Activated CD8-positive, alpha-beta memory T cell treated with anti-CD3 and anti-CD28 coated beads for 36 hours (primary cell): Measurements from ENCODE around the gene CRYM. TPM values are rescaled to one million over a fixed set of nuclear protein-coding genes. Genes with fewer than 3 reads are reported as not detected.

ENCODE experiments used
- CTCF ChIA-PET: fragments of 350-600 bp; sonication (Branson Sonifier 250); formaldehyde crosslinking; loops from one replicate; lab custom pipeline; 2021; ENCODE audit warnings: antibody characterized with exemption; lab: Charles Lee
- POLR2A ChIA-PET: fragments of 350-600 bp; sonication (Branson Sonifier 250); formaldehyde crosslinking; loops from one replicate; lab custom pipeline; 2021; ENCODE audit warnings: antibody characterized with exemption; lab: Charles Lee
- total RNA-seq, 2 experiments: library from RNA; stranded (reverse); gene quantifications; one replicate each; pipeline ENCODE4 v1.2.3, GENCODE V29; 2021

The CRYM gene
- total RNA-seq, 2 experiments from 2014 or later = not detected

DNA sequence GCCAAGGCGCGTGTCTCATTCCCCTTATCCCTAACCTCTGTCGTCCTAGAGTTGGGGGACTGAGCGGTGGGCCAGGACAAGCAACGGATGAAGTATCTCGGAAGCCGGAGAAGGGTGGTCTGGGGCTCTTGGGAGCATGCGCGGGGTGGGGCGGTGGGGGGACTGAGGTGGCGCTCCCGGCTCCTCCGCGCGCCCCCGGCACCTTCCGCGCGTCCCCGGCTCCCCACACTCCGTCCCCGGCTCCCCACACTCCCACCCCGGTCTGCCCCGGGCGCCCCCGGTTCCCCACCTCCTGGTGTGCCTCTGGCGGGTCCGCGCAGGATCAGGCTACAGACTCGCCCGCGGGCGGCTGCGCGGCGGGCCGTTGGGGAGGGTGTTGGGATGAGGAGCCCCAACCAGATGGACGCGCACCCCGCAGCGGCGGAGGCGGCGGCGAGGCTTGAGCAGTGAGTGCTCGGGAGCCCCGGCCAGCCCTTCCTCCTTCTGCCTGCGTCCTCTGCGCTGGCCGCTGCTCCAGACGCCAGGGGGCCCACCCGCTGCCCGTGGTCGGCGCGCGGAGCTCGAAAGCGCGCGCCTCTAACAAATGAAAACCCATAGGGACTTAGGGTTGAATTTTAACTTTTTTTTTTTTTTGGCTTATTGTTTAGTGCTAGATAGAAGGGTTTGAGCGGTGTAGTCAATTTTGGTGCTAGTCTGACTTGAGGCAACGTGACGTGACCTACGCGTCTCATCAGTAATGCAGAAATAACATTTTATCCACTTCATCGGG is 5.6 kb upstream of the CRYM start:
- POLR2A ChIA-PET = no interaction called here

DNA sequence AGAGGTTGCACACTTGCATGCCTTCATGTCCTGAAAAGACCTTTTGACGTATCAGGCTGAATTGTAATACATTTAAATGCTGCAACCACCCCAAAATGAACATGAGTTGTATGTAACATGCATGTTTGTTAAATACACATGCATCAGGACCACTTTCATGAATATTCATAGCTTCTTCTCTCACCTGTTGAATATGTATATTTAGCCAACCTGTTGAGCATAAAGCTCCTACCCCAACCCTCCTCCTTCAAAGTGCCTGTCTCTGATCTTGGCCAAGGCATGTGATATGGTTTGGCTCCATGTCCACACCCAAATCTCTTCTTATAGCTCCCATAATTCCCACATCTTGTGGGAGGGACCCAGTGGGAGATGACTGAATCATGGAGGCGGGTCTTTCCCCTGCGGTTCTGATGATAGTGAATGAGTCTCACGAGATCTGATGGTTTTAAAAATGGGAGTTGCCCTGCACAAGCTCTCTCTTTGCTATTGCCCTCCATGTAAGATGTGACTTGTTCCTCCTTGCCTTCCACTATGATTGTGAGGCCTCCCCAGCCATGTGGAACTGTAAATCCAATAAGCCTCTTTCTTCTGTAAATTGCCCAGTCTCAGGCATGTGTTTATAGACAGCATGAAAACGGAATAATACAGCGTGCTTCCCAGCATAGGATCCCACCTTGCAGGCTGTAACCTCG is 3.8 kb upstream of the CRYM start:
- CTCF ChIA-PET = no interaction called here
- POLR2A ChIA-PET = no interaction called here

More for the DNA sequence above, 5.6 kb upstream of the CRYM start:
- CTCF ChIA-PET = interaction anchor here (0.8 kb wide), 1 partner anchor 434 kb away, joined by 3 read pairs; no protein-coding TSS in a partner anchor

DNA sequence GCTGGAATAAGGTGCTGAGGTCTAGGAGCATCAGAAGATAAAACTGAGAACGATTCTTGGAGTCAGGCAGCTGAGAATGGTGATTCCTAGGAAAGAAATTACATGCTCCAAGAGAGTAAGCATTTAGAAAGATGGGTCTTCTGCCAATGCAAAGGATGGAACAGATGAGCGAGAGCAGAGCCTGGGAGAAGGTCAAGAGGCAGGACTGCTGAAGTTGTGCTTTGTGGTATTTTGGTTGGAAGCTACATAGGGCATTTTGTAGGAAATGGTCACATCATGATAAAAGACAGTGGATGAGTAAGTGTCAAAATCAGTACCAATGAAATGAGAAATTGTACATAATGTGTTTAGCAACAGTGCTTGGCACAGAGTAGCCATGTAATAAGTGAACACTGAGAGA is 1.4 kb upstream of the CRYM start:
- ChIA-PET POLR2A (no interaction called here), CTCF (interaction anchor here (0.9 kb wide), 1 partner anchor 22 kb away, joined by 3 read pairs; no protein-coding TSS in a partner anchor)

DNA sequence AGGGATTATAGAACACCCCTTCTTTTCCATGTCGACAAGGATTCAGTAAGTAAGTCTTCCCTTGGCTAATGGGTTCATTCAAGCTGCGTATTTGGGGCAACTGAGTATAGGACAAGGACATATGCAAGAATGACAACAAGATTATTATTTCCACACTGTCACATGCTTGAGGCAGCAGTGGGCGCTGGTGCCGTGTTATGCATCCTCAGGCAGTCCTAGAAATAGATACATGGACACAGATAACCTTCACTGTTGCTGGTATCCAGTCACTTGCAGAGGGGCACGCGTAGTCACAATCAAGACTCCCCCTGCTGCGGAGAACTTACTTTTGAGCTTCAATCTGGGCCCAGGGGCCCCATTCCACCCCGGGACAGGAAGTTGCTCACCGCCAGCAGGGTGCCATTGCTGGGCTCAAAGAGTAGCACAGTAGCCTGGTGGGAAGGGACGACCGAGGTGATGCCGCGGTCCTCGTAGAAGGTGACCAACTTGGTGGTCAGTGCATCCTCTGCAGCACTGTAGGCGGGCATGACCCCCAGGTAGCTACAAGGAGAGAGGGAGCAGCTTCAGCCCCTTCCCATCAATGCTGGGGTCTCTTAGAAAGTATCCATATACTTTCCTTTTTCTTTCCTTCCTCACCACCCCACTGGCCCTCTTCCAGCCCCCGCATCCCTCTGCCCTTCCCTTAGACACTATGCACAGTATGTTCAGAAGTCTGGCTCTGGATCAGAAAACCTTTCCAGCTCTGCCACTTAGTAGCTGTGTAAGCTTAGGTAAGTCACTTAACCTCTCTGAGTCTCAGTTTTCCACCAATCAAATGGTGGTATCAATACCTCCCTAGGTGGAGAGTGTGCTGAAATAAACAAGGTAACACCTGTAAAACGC is 804 bp downstream of the CRYM start:
- POLR2A ChIA-PET = interaction anchor here (0.5 kb wide), 1 partner anchor 63 kb away, joined by 3 read pairs; no protein-coding TSS in a partner anchor

DNA sequence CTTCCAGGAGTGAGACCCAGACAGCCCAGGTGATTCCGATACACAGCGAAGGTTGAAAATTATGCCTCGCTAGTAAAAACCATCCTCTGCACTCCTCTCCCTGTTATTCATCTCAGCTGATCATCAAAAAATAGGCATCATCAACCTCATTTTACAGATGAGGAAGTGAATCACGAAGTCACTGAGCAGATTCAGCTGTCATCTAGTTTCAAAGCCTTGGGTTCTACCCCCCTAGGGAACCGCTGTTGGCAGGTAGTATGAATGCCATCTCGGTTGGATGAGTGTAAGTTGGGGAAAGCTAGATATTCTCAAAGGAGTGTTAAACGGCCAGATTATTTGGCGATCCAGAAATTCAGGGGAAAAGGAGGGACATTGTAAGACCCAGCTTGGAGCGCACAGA is 2.0 kb downstream of the CRYM start:
- CTCF ChIA-PET = no interaction called here
- POLR2A ChIA-PET = no interaction called here

More for the DNA sequence above, 804 bp downstream of the CRYM start:
- CTCF ChIA-PET = interaction anchor here (1.3 kb wide), 1 partner anchor 13 kb away, joined by 3 read pairs; no protein-coding TSS in a partner anchor

DNA sequence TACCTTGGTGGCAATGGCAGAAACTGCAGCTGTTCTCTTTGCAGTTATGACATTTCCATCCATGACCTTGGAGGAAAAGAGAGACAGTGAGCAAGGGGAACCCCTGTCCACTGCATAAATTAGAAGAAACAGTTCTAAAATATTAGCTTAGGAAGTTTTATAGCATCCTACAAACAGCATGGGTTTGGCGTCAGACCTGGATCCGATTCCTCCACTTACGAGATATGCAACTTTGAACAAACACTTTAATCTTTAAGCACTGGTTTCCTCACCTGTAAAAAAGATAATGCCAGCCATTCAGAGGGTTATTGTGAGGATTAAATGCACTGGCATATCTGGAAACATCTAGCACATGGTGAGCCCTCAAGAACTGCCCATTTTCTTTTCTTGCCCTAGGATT is 2.6 kb downstream of the CRYM start:
- CTCF ChIA-PET = no interaction called here
- POLR2A ChIA-PET = no interaction called here

DNA sequence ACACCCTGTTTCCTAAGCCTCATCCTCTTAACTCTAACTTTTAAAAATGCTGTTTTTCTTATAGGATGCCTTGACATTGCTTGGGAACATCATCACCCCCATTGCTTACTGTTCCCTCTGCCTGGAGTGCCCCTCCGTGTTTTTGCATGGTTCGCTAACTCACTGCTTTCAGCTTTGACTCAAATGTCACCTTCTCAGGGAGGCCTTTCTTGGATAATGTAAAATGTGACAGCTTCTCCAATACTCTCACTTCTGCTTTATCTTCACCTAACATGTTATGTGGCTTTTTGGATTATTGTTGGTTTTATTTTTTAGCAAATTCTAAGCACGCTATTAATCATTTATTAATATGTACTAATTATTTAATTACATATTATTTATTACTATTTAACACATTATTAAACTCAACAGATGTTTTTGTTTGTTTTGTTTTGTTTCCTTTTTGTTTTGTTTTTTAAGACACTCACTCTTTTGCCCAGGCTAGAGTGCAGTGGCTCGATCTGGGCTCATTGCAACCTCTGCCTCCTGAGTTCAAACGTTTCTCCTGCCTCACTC is 3.8 kb downstream of the CRYM start:
- ChIA-PET CTCF (interaction anchor here (0.6 kb wide), 2 partner anchors 106 to 304 kb away, joined by 3 read pairs; no protein-coding TSS in a partner anchor), POLR2A (no interaction called here)

DNA sequence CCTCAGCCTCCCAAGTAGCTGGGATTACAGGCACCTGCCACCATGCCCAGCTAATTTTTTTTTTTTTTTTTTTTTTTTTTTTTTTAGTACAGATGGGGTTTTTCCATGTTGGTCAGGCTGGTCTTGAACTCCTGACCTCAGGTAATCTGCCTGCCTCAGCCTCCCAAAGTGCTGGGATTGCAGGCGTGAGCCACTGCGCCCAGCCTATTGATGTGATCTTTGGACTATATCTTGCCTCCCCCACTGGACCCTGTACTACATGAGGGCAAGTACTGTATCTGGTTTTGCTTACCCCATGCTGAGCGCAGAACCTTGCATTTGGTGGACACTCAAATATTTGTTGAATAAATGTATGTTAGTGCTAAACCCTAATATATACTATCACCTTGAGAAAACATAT is 5.3 kb downstream of the CRYM start:
- ChIA-PET POLR2A (interaction anchor here (0.6 kb wide), 1 partner anchor 662 kb away, joined by 5 read pairs; no protein-coding TSS in a partner anchor), CTCF (interaction anchor here (0.7 kb wide), 1 partner anchor 1373 kb away, joined by 3 read pairs; no protein-coding TSS in a partner anchor)

DNA sequence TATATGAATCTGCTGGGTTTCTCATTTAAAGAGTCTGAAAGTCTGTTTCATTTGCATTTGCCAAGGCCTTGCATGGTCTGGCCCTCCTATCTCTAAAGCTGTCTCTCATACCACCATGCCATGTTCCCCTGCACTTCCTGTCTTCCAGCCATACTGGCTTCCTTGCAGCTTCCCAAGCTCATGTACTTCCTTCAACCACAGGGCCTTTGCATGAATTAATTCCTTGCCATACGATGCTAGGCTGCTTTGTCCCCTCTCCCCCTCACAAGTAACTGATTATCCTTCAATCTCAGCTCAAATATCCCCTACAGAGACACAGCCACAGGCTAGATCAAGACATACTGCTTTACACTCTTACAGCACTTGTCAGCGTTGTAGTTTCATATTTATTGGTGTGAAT is 5.8 kb downstream of the CRYM start:
- ChIA-PET POLR2A (interaction anchor here (0.6 kb wide), 1 partner anchor 661 kb away, joined by 5 read pairs; no protein-coding TSS in a partner anchor), CTCF (interaction anchor here (0.7 to 1.5 kb wide), 2 partner anchors 84 to 1373 kb away, joined by 3 to 4 read pairs; no protein-coding TSS in a partner anchor)

DNA sequence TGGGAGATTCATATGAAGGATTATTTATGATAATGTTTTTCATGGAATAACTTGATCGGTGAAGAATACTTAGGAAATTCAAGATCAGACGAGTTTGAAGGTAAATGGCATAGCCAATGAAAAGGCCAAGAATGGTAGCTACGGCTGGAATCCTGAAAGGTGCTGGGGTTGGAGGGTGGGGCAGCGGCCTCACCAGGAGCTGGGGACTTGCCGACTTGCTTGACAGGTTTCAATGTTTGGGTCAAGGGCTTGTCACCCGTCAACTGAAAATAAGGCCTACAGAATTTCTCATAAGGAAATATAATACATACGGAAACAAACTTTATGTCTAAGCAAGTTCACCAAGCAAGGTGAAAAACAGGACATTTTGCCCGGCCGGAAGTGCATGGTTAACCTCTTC is 9.9 kb downstream of the CRYM start:
- ChIA-PET CTCF (interaction anchor here (1.2 kb wide), 1 partner anchor 113 kb away, joined by 3 read pairs; no protein-coding TSS in a partner anchor), POLR2A (no interaction called here)

DNA sequence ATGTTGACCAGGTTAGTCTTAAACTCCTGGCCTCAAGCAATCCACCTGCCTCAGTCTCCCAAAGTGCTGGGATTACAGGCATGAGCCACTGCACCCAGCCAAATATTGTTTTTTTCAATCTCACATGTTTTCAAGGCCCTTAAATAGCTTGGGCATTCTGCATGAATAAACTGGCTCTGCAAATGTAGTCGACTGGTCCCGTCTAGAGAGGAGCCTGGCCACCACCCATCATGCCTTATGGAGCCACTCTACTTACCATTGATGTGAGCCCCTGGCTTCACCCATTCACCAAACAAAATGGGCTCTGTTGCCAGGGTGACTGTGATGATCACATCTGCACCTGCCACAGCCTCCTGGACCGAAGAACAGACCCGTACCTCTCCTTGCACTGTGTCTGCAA is 10.8 kb downstream of the CRYM start:
- CTCF ChIA-PET = interaction anchor here (1.2 kb wide), 1 partner anchor 112 kb away, joined by 3 read pairs; no protein-coding TSS in a partner anchor
- POLR2A ChIA-PET = no interaction called here

DNA sequence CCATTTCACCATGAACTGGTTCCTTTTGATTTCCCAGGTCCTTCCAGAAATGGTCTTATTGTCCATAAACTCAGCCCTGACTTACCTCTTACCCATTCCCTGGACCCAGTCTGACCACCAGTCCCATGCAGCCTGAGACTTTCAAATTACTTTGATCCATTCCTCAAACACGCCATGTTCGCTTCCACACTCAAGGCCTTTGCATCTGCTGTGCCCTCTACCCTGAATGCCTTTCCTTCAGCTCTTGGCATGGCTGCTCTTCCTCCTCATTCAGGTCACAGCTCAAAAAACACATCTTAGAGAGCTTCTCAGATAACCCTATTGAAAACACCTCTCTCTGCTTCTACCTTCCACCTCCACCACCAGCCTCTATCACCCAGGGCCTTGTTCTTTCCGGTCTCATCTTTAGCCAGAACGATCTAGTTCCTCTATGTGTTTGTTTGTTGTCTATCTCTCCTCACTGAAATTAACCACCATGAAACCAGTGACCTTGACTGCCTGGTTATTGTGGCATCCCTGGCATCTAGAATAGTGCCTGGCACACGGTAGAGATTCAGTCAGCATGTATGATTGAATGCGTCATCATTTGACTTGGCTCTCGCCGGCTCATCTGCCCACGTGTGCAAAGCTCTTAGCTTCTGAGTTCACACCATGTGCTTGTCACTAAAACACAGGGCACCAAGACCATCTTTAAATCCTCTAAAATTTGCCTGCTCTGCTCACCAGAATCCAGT is 12.8 kb downstream of the CRYM start:
- ChIA-PET CTCF (interaction anchor here (1.2 kb wide), 1 partner anchor 13 kb away, joined by 3 read pairs; the partner anchor contains the start of gene CRYM), POLR2A (no interaction called here)

DNA sequence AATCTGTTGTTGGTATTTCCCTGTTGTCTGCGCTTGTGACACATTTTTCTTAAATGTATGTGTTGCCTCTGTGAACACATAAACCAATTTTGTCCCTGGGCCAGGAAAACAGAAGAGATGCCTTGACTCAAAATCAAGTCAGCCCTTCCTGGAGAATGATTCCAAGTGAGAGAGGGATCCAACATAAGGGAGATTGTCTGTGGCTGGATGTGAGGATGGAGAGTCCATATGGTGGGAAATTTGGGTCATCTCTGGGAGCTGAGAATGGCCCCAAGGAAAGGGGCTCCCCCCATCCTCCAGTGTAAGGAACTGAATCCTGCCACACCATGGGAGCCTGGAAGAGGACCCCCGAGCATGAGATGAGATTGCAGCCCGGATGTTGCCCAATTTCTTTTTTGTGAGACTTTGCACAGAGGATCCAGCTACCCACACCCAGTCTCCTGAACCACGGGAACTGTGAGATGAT is 13.5 kb downstream of the CRYM start:
- POLR2A ChIA-PET = no interaction called here
- CTCF ChIA-PET = interaction anchor here (1.2 kb wide), 1 partner anchor 14 kb away, joined by 3 read pairs; the partner anchor contains the start of gene CRYM

DNA sequence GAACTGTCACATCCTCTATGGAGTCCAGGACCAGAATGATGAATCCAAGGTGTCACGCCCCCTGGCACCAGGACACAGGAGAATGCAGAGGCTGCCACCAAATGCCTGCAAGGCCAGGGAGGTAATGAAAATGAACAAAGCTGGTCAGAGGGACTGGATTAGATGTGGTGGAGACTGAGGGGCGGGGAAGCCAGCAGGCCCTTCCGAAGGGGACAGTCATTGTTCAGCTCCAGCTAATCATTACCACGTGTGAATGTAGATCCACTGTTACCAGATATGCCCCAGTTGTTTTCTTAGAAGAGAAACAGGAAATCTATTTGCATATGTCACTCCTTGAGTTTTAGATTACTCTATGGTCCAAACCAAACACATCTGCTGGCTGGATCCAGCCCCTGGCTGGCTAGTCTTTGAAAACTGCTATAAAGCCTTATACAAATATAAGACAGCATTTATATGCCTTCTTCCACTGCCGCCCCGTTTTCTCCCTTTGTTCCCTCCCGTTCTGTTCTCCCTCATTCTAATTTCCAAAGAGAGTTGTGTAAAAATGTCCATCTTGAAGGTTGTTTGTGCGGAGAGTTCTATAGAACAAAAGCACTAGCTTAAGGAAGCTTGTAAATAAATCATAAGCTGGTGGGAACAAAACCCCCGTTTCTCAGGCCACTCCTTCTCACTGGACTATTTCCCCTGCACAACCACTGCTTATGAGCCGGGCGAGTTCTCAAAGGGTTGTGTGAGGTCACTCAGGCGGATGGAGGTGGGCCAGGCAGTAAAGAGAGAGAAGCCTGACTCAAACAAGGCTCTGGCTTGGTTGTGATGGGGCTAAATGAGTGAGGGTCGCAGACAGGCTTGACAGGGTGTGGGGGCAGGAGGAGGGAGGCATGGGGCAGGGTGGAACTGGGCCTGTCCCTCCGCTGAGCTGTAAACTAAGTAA is 14.2 kb downstream of the CRYM start:
- POLR2A ChIA-PET = no interaction called here
- CTCF ChIA-PET = interaction anchor here (1.2 kb wide), 1 partner anchor 14 kb away, joined by 3 read pairs; the partner anchor contains the start of gene CRYM

DNA sequence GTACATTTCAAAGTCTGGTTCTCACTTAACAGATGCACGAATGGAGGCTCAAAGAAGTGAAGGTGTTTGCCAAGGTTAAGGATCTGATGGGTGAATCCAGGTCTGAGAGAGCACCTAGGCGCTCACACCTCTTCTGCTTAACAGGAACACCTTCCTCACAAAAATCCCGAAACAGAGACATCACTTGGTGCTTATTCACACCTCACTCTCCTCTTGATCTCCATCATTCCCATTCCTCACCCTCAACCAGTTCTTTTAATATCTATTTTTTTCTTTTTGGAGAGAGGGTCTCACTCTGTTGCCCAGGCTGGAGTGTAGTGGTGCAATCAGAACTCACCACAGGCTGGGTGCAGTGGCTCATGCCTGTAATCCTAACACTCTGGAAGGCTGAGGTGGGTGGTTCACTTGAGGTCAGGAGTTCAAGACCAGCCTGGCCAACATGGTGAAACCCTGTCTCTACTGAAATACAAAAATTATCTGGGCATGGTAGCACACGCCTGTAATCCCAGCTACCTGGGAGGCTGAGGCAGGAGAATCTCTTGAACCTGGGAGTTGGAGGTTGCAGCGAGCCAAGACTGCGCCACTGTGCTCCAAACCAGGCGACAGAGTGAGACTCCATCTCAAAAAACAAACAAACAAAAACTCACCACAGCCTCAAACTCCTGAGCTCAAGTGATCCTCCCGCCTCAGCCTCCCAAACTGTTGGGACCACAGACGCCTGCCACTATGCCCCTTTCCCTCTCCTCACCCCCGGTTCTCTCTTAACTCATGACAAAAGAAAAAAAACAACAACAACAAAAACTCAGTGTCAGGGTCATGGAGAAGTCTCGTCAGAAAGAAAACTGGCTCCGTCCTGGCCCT is 15.1 kb downstream of the CRYM start:
- CTCF ChIA-PET = no interaction called here
- POLR2A ChIA-PET = no interaction called here
